ENCODE results near the gene PRKAR1A.

The PRKAR1A gene

DNA sequence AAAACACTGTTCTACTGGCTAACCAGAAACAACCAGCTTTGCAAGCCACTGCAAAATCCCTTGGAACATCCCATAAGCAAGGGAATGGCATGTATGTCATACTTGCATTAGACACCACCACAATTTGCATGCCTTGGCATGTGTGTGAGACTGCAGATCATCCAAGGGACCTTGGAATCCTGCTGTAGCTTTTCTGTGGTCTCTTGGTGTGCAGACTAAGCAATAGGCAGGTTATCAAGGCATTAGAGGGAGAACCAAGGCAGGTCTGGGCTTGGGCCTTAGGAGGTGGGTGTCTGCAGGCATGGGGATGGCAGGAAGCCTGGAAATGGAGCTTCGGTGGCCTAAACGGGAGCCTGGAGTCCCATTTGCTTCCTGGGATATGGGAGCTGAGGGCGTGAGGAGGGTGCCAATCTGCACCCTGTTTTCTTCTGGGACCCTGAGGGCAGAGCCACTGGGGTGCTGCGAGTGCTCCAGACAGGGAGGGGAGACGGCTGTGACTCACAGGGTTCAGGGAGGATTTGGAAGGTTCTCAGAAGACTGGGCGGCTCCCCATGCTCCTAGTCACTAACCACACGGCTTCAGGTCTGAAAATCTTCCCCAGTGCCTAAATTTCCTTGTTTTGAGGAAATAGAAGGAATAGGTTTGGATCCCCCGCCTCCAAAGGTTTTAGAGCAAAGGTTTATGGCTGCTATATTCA, 52.3 kb downstream of the PRKAR1A start:
- H3K9me3 ChIP-seq (ENCODE audit: control insufficient read depth, insufficient read depth, low read length) = no peaks in the 10 kb centered on the region
- H3K4me1 ChIP-seq (ENCODE audit: control insufficient read depth, low read length) = no peaks in the 10 kb centered on the region
- no peak overlapping the region for H3K4me2 ChIP-seq (ENCODE audit: low read length)
- no peaks in the 10 kb centered on the region for H4K20me1 ChIP-seq (ENCODE audit: control insufficient read depth, insufficient read depth, low read depth, low read length)
- H3K36me3 ChIP-seq (ENCODE audit: control insufficient read depth, low read length) = no peaks in the 10 kb centered on the region
- H3K27ac ChIP-seq (ENCODE audit: low read depth, low read length) = no peak overlapping the region
- no peaks in the 10 kb centered on the region for H3K9me2 ChIP-seq (replicated peaks; ENCODE audit: control insufficient read depth, low read length)
- H3K4me3 ChIP-seq (ENCODE audit: low read length) = no peak overlapping the region
- peaks cover 10% of the 10 kb centered on the region; the same call in 1 of the 2 replicates for H3K27me3 ChIP-seq (ENCODE audit: control insufficient read depth, low read length)
- H3F3A ChIP-seq (ENCODE audit: control insufficient read depth, insufficient read depth) = no peaks in the 10 kb centered on the region
- TF ChIP-seq, protein P1, sequence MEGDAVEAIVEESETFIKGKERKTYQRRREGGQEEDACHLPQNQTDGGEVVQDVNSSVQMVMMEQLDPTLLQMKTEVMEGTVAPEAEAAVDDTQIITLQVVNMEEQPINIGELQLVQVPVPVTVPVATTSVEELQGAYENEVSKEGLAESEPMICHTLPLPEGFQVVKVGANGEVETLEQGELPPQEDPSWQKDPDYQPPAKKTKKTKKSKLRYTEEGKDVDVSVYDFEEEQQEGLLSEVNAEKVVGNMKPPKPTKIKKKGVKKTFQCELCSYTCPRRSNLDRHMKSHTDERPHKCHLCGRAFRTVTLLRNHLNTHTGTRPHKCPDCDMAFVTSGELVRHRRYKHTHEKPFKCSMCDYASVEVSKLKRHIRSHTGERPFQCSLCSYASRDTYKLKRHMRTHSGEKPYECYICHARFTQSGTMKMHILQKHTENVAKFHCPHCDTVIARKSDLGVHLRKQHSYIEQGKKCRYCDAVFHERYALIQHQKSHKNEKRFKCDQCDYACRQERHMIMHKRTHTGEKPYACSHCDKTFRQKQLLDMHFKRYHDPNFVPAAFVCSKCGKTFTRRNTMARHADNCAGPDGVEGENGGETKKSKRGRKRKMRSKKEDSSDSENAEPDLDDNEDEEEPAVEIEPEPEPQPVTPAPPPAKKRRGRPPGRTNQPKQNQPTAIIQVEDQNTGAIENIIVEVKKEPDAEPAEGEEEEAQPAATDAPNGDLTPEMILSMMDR (IDR thresholded peaks at IDR 0.05; ENCODE audit: low read depth, low read length, poor library complexity, severe bottlenecking) = no peak
- no peak for TF ChIP-seq EZH2phosphoT487 (IDR thresholded peaks at IDR 0.05; ENCODE audit: borderline replicate concordance, low read length)
- no peaks in the 10 kb centered on the region for H3K79me2 ChIP-seq (ENCODE audit: control insufficient read depth, low read length)

DNA sequence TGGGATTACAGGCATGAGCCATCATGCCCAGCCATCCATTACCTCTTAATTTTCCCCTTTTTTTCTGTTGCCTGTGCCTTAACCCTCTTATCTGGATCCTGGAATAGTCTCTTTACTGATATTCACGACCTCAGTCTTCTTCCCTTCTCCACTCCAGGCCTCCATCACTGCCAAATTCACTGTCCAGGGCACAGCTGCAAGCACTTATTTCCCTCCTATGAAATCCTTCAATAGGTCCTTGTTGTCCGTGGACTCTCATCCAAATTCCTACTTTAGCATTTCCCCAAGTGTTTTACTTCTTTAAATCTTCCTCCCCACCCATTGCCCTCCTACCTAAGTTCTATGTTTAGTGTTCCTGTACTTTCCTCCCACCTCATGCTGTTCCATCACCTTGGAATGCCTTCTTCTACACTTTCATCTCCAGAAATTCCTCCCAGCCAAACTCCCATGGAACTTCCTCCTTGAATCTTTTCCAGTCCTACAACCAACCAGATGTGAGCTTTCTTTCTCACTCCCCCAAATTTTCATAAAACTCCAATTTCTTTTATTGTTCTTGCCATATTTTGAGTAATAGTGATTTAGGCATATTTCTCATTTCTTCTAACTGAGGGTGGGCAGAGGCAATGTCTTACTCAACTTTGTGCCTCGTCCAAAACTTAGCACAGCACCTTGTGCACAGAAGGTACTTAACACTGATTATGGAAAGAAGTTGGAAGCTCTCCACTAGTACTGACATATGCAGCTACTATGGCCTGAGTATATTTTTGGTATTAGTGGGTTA, 53.6 kb downstream of the PRKAR1A start:
- no peaks in the 10 kb centered on the region for H3K4me1 ChIP-seq (ENCODE audit: control insufficient read depth, low read length)
- H3K36me3 ChIP-seq (ENCODE audit: control insufficient read depth, low read length) = no peaks in the 10 kb centered on the region
- no peaks in the 10 kb centered on the region for H3K9me2 ChIP-seq (replicated peaks; ENCODE audit: control insufficient read depth, low read length)
- TF ChIP-seq, protein P1 (IDR thresholded peaks at IDR 0.05; ENCODE audit: low read depth, low read length, poor library complexity, severe bottlenecking) = no peak
- TF ChIP-seq EZH2phosphoT487 (IDR thresholded peaks at IDR 0.05; ENCODE audit: borderline replicate concordance, low read length) = no peak
- H3K4me3 ChIP-seq (ENCODE audit: low read length) = no peak overlapping the region
- H4K20me1 ChIP-seq (ENCODE audit: control insufficient read depth, insufficient read depth, low read depth, low read length) = no peaks in the 10 kb centered on the region
- no peak overlapping the region for H3K4me2 ChIP-seq (ENCODE audit: low read length)
- H3K27me3 ChIP-seq (ENCODE audit: control insufficient read depth, low read length) = peaks cover 10% of the 10 kb centered on the region; the same call in 1 of the 2 replicates
- no peaks in the 10 kb centered on the region for H3K9me3 ChIP-seq (ENCODE audit: control insufficient read depth, insufficient read depth, low read length)
- no peak overlapping the region for H3K27ac ChIP-seq (ENCODE audit: low read depth, low read length)
- no peaks in the 10 kb centered on the region for H3F3A ChIP-seq (ENCODE audit: control insufficient read depth, insufficient read depth)
- no peaks in the 10 kb centered on the region for H3K79me2 ChIP-seq (ENCODE audit: control insufficient read depth, low read length)

DNA sequence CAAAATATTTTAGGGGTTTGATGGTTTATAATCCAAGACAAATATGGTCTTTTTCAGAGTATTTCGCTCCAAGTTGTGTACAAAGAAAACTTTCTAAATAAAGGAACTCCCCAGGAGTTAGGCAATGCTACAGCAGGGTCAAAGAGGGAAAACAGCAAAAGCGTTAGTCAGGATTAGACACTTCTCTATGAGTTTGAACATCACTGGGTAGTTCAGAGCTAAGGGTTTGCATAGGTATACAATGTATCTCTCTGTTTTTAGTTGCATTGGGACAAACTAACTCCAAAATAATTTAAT, 54.2 kb downstream of the PRKAR1A start:
- no peak overlapping the region for H3K27ac ChIP-seq (ENCODE audit: low read depth, low read length)
- TF ChIP-seq EZH2phosphoT487 (IDR thresholded peaks at IDR 0.05; ENCODE audit: borderline replicate concordance, low read length) = no peak
- TF ChIP-seq, protein P1 (IDR thresholded peaks at IDR 0.05; ENCODE audit: low read depth, low read length, poor library complexity, severe bottlenecking) = no peak
- no peaks in the 10 kb centered on the region for H3K36me3 ChIP-seq (ENCODE audit: control insufficient read depth, low read length)
- H3F3A ChIP-seq (ENCODE audit: control insufficient read depth, insufficient read depth) = no peaks in the 10 kb centered on the region
- no peaks in the 10 kb centered on the region for H3K79me2 ChIP-seq (ENCODE audit: control insufficient read depth, low read length)
- no peaks in the 10 kb centered on the region for H3K4me1 ChIP-seq (ENCODE audit: control insufficient read depth, low read length)
- no peak overlapping the region for H3K4me3 ChIP-seq (ENCODE audit: low read length)
- H3K9me2 ChIP-seq (replicated peaks; ENCODE audit: control insufficient read depth, low read length) = no peaks in the 10 kb centered on the region
- peaks cover 10% of the 10 kb centered on the region; the same call in 1 of the 2 replicates for H3K27me3 ChIP-seq (ENCODE audit: control insufficient read depth, low read length)
- H3K4me2 ChIP-seq (ENCODE audit: low read length) = no peak overlapping the region
- no peaks in the 10 kb centered on the region for H4K20me1 ChIP-seq (ENCODE audit: control insufficient read depth, insufficient read depth, low read depth, low read length)
- H3K9me3 ChIP-seq (ENCODE audit: control insufficient read depth, insufficient read depth, low read length) = no peaks in the 10 kb centered on the region

Data from DOHH2 (cell line).